ENCODE measurements around the gene SSUH2.

Gene SSUH2

GRCh38 chr3:8635125-8635524 is 9.5 kb downstream of the SSUH2 start:
- no peak overlapping the region for H3K4me3 ChIP-seq (ENCODE audit: low read depth, low read length)
- TF ChIP-seq, protein P1, sequence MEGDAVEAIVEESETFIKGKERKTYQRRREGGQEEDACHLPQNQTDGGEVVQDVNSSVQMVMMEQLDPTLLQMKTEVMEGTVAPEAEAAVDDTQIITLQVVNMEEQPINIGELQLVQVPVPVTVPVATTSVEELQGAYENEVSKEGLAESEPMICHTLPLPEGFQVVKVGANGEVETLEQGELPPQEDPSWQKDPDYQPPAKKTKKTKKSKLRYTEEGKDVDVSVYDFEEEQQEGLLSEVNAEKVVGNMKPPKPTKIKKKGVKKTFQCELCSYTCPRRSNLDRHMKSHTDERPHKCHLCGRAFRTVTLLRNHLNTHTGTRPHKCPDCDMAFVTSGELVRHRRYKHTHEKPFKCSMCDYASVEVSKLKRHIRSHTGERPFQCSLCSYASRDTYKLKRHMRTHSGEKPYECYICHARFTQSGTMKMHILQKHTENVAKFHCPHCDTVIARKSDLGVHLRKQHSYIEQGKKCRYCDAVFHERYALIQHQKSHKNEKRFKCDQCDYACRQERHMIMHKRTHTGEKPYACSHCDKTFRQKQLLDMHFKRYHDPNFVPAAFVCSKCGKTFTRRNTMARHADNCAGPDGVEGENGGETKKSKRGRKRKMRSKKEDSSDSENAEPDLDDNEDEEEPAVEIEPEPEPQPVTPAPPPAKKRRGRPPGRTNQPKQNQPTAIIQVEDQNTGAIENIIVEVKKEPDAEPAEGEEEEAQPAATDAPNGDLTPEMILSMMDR (IDR thresholded peaks at IDR 0.05; ENCODE audit: borderline replicate concordance, insufficient read depth, low read depth, low read length): no peak

DNA sequence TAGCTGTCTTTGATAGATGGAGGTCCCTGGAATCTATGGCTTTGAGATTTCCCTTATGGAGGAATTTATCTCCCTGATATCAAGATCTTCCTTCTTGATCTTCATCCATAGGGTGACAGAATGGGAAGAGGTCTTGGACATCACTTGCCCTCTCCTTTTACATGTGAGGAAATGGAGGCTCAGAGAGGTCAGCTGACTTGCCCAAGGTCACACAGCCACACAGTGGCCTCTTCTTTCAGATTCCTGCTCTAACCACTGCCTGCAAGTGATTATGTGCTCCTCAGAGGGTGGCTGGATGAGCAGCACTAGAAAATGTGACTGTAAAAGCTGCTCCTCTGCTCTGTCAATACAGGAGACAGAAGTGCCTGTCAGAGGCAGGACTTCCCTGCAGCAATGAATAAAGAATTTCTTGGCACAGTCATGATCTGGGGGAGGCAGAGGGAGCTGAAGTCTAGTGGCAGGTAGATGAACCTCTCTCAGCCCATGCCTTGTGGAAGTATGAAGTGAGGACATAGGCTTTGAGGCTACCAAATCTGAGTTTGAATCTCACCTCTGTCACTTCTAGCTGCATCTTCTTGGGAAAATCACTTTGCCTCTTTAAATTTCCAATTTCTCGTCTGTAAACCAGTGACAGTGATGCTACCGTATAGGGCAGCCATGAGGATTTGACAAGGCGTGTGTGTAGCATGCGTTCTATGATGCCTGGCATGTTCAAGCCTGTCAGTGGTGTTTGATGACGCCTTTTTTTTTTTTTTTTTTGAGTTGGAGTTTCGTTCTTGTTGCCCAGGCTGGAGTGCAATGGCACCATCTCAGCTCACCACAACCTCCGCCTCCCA is 12.0 kb downstream of the SSUH2 start:
- no peak overlapping the region for H3K4me3 ChIP-seq (ENCODE audit: low read depth, low read length)
- TF ChIP-seq, protein P1 (IDR thresholded peaks at IDR 0.05; ENCODE audit: borderline replicate concordance, insufficient read depth, low read depth, low read length): no peak

GRCh38 chr3:8631661-8632060 is 12.9 kb downstream of the SSUH2 start:
- TF ChIP-seq, protein P1 (IDR thresholded peaks at IDR 0.05; ENCODE audit: borderline replicate concordance, insufficient read depth, low read depth, low read length): no peak
- H3K4me3 ChIP-seq (ENCODE audit: low read depth, low read length): no peak overlapping the region

GRCh38 chr3:8629151-8630021 is 15.2 kb downstream of the SSUH2 start:
- H3K4me3 ChIP-seq (ENCODE audit: low read depth, low read length): no peak overlapping the region
- TF ChIP-seq, protein P1 (IDR thresholded peaks at IDR 0.05; ENCODE audit: borderline replicate concordance, insufficient read depth, low read depth, low read length): no peak

DNA sequence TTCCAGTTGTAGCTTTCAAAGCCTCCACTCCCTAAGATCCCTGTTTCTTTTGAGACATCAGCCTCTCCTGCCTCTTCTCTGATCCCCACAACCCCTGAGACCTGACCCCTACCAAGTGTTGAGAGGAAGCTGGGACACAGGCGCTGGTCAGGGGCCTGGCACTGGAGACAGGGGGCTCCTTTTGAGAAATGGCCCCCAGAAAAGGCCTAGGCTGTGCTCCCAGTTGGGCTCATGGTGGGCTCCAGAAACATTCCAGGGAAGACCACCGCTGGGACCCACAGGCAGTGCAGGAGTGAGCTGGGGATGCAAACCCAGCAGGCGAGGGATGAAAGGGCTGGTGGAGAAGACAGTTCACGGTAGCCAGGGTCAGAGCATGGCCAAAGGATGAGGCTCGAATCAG is 16.6 kb downstream of the SSUH2 start:
- H3K4me3 ChIP-seq (ENCODE audit: low read depth, low read length): no peak overlapping the region
- TF ChIP-seq, protein P1 (IDR thresholded peaks at IDR 0.05; ENCODE audit: borderline replicate concordance, insufficient read depth, low read depth, low read length): no peak

DNA sequence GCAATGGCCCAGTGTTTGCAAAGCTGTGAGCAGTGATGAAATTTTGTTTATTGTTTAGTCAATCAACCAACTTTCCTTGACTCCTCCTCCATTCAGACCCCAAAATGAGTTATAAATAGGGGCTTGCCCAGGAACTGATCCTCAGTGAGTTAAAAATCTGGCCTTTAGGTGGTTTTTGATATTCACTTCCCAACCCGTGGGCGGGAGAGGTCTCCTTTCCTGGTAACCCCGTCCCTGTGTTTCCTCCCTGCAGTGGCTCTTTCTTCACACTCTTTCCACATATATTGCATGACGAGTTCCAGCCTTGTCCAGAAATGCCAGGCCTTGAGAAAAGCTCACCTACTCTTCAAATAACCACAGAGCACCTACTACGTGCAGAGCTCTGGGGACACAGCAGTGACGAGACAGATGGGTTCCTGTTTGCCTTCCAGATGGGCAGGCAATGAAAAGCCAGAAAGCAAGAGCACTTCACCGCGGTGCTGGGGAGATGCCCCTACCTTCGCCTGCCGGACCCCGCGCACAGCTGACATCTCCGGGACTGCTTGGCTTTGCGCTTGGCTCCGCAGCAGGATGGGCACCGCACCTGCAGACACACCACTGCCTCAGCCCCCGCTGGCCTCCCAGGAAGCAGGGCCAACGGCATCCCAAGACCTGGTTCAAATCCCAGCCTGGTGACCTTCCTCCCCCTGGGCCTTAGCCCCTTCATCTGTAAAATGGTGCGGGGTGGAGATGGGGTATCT is 17.2 kb downstream of the SSUH2 start:
- H3K4me3 ChIP-seq (ENCODE audit: low read depth, low read length): no peak overlapping the region
- TF ChIP-seq, protein P1 (IDR thresholded peaks at IDR 0.05; ENCODE audit: borderline replicate concordance, insufficient read depth, low read depth, low read length): no peak
